Stimulated activated CD8-positive, alpha-beta memory T cell treated with anti-CD3 and anti-CD28 coated beads, Interleukin-4, amount 100 ng/mL, for 24 hours (primary cell): Measurements from ENCODE around the gene PRKCB.
"Not testable (repeated sequence)": the region's sequence is repeated elsewhere in the genome, so short reads cannot be mapped to it uniquely, and the experiment has no call there.

ENCODE experiments used
- DNase-seq: peaks from one replicate; pipeline ENCODE4 v3.0.0-alpha.2; 2020; ENCODE audit warnings: low read depth

The PRKCB gene

GRCh38 chr16:24094660-24095059 lies 258.9 kb downstream of the PRKCB start:
- no peak for DNase-seq

- no peak for DNase-seq
These were observed 263.1 kb downstream of the PRKCB start for GRCh38 chr16:24098896-24099295.

- DNase-seq = no peak
These were observed 265.6 kb downstream of the PRKCB start for GRCh38 chr16:24101431-24101830.

- no peak for DNase-seq
These were observed 266.5 kb downstream of the PRKCB start for GRCh38 chr16:24102209-24102660.

GRCh38 chr16:24105471-24105870 lies 269.7 kb downstream of the PRKCB start:
- not testable (repeated sequence) for DNase-seq

GRCh38 chr16:24108090-24108489 lies 272.3 kb downstream of the PRKCB start:
- DNase-seq = not testable (repeated sequence)

- DNase-seq = no peak
These were observed 276.0 kb downstream of the PRKCB start for GRCh38 chr16:24111724-24112302.

- DNase-seq = no peak
These were observed 277.4 kb downstream of the PRKCB start for GRCh38 chr16:24113115-24113745.

GRCh38 chr16:24114876-24115275 lies 279.1 kb downstream of the PRKCB start:
- no peak for DNase-seq

GRCh38 chr16:24116046-24116776 lies 280.4 kb downstream of the PRKCB start:
- no peak for DNase-seq

- DNase-seq = no peak
These were observed 281.2 kb downstream of the PRKCB start for GRCh38 chr16:24116989-24117388.

GRCh38 chr16:24117680-24118079 lies 281.9 kb downstream of the PRKCB start:
- DNase-seq = no peak

- DNase-seq = no peak
These were observed 282.5 kb downstream of the PRKCB start for GRCh38 chr16:24118126-24118821.

GRCh38 chr16:24119807-24120206 lies 284.0 kb downstream of the PRKCB start:
- DNase-seq = no peak

- no peak for DNase-seq
These were observed 287.5 kb downstream of the PRKCB start for GRCh38 chr16:24123275-24123674.

GRCh38 chr16:24124291-24124690 lies 288.5 kb downstream of the PRKCB start:
- no peak for DNase-seq

- DNase-seq = no peak
These were observed 289.4 kb downstream of the PRKCB start for GRCh38 chr16:24125214-24125613.

- DNase-seq = no peak
These were observed 293.7 kb downstream of the PRKCB start for GRCh38 chr16:24129412-24129918.

- no peak for DNase-seq
These were observed 294.8 kb downstream of the PRKCB start for GRCh38 chr16:24130494-24131085.

- DNase-seq = no peak
These were observed 295.5 kb downstream of the PRKCB start for GRCh38 chr16:24131294-24131693.

- DNase-seq = no peak
These were observed 296.4 kb downstream of the PRKCB start for GRCh38 chr16:24132048-24132796.
